HG03103 (cell line): ENCODE data around the gene GAGE12D.
"Not testable (repeated sequence)": the region's sequence is repeated elsewhere in the genome, so short reads cannot be mapped to it uniquely, and the experiment has no call there.

Experiments
- ATAC-seq: cut with Tn5 transposase; IDR thresholded peaks from one replicate; pipeline ENCODE4 v1.9.1; 2021; ENCODE audit warnings: low read depth; ENCODE audit not compliant: unreplicated experiment

The GAGE12D gene, protein sequence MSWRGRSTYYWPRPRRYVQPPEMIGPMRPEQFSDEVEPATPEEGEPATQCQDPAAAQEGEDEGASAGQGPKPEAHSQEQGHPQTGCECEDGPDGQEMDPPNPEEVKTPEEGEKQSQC

DNA sequence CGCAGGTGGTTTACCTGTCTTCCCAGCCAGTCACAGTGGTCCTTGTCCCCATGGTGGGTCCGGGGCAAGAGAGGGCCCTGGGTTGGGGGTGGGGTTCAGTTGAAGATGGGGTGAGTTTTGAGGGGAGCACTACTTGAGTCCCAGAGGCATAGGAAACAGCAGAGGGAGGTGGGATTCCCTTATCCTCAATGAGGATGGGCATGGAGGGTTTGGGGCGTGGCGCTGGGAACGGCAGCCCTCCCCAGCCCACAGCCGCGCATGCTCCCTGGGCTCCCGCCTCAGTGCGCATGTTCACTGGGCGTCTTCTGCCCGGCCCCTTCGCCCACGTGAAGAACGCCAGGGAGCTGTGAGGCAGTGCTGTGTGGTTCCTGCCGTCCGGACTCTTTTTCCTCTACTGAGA lies at the start of gene GAGE12D:
Gene GAGE12D (plus strand): TSS at position 301 of the 400 bp plus-strand sequence. CDS start 1,155 bp downstream, outside the sequence.
- not testable (repeated sequence) for ATAC-seq

- not testable (repeated sequence) for ATAC-seq
Observed at GRCh38 chrX:49531877-49532276, 9.7 kb upstream of the GAGE12D start, which contains the start of gene GAGE12C. GAGE12C (plus strand) TSS chrX:49532177; CDS start chrX:49533332, 1,155 bp downstream.

GRCh38 chrX:49550989-49551388 lies 9.5 kb downstream of the GAGE12D start, which contains the start of gene GAGE12E:
GAGE12E (plus strand) TSS chrX:49551289; CDS start chrX:49552444, 1,155 bp downstream.
- not testable (repeated sequence) for ATAC-seq

DNA sequence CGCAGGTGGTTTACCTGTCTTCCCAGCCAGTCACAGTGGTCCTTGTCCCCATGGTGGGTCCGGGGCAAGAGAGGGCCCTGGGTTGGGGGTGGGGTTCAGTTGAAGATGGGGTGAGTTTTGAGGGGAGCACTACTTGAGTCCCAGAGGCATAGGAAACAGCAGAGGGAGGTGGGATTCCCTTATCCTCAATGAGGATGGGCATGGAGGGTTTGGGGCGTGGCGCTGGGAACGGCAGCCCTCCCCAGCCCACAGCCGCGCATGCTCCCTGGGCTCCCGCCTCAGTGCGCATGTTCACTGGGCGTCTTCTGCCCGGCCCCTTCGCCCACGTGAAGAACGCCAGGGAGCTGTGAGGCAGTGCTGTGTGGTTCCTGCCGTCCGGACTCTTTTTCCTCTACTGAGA lies 19.0 kb downstream of the GAGE12D start, which contains the start of gene GAGE12F:
Gene GAGE12F (plus strand): TSS at position 301 of the 400 bp plus-strand sequence. CDS start 1,155 bp downstream, outside the sequence.
- ATAC-seq, result not testable (repeated sequence)

- not testable (repeated sequence) for ATAC-seq
Observed at GRCh38 chrX:49568728-49569127, 27.2 kb downstream of the GAGE12D start.

DNA sequence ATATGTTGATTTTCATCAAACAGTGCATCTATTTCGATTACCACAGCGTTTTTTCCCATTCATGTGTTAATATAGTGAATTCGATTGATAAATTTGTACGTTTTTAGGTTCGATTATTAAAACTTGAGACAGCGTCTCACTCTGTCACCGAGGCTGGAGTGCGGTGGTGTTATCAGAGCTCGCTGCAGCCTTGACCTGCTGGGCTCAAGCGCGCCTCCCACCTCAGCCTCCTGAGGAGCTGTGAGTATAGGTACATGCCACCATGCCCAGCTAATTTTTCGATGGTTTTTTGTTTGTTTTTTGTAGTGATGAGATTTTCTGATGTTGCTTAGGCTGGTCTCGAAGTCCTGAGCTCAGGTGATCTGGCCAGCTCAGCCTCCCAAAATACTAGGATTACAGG lies 27.6 kb downstream of the GAGE12D start:
- not testable (repeated sequence) for ATAC-seq

DNA sequence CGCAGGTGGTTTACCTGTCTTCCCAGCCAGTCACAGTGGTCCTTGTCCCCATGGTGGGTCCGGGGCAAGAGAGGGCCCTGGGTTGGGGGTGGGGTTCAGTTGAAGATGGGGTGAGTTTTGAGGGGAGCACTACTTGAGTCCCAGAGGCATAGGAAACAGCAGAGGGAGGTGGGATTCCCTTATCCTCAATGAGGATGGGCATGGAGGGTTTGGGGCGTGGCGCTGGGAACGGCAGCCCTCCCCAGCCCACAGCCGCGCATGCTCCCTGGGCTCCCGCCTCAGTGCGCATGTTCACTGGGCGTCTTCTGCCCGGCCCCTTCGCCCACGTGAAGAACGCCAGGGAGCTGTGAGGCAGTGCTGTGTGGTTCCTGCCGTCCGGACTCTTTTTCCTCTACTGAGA lies 28.6 kb downstream of the GAGE12D start, which contains the start of gene GAGE12G:
Gene GAGE12G (plus strand): TSS at position 301 of the 400 bp plus-strand sequence. CDS start 1,155 bp downstream, outside the sequence.
- not testable (repeated sequence) for ATAC-seq

- not testable (repeated sequence) for ATAC-seq
Observed at GRCh38 chrX:49579649-49580048, 38.1 kb downstream of the GAGE12D start, which contains the start of gene GAGE12H. GAGE12H (plus strand) TSS chrX:49579949; CDS start chrX:49581104, 1,155 bp downstream.

GRCh38 chrX:49589196-49589595 lies 47.7 kb downstream of the GAGE12D start, which contains the start of gene GAGE2A:
GAGE2A (plus strand) TSS chrX:49589496; CDS start chrX:49590651, 1,155 bp downstream.
- not testable (repeated sequence) for ATAC-seq

DNA sequence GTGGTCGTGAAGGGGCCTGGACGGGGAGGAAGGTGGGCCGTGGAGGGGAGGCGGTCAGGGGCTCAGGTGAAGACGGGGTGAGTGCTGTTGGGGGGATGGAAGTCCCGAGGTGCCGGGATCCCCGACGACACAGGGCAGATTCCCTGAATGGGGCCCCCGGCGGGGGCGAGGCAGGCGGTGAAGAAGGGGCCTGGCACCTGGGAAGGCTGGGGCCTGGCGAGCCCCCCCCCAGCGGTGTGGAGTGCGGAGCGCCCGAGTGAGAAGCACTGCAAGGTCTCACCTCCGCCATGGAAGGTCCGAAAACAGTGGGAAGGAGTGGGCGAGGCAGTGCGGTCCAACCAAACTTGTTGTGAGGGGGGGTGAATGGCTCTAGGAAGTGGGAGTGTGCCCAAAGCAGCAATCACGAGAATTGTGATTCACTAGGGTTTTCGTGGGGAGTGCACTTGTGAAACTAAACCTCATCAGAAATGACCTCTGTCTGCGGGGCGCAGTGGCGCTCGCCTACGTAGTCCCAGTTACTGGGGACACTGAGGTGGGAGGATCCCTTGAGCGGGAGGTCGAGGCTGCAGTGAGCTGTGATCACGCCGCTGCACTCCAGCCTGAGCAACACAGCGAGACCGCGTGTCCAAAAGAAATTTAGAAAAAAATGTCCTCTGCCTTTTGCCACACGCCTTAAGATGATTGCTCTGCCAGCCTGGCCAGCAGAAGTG lies 48.4 kb downstream of the GAGE12D start:
- ATAC-seq, result not testable (repeated sequence)

DNA sequence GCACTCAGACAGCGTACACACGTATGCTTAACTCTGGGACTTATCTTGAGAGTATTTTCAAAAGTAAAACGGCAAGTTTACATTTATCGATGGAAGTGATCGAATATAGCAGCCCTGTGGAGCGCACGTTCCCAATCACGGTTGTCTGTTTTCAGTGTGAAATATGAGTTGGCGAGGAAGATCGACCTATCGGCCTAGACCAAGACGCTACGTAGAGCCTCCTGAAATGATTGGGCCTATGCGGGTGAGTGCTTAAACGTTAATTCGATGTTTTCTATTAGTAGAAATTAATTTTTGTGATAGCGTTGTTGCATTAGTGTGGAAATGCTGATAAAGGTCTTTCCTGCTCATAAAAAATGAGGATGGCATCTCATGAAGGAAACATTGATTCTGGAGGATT lies 49.0 kb downstream of the GAGE12D start:
- ATAC-seq, result not testable (repeated sequence)
